ENCODE measurements around the gene DENND5A. TPM values are rescaled to one million over a fixed set of nuclear protein-coding genes. Genes with fewer than 3 reads are reported as not detected.
"Not testable (repeated sequence)": the region's sequence is repeated elsewhere in the genome, so short reads cannot be mapped to it uniquely, and the experiment has no call there.

Gene DENND5A
- total and polyA plus RNA-seq, 2 donors, result 74.7 to 178 TPM

DNA sequence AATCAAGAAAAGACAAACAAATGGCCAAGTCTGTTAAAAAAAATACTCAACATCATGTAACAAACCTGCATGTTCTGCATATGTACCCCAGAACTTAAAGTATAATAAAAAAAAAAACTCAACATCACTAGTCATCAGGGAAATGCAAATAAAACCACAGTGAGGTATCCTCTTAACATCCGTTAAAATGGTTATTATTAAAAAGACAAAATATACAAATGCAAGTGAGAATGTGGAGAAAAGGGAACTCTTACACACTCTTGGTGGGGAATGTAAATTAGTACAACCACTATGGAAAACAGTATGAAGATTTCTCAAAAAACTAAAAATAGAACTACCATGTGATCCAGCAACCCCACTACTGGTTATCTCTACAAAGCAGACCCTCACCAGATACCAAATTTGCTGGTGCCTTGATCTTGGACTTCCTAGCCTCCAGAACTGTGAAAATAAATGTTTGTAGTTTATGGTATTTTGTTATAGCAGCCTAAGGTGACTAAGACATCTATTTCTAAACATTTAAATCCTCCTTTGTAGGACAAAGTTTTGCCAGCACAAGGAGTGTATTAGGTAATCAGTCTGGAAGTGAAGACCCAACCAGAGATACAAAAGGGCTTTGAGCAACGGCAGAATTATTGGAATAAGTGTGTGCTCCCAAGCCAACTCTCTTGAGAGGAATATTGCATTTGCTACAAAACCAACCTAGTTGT, 141.4 kb downstream of the DENND5A start:
- Histone ChIP-seq H3K36me3 (ENCODE audit: insufficient read depth) (no peaks in the 10 kb centered on the region), H3K27ac (ENCODE audit: low read depth) (no peak overlapping the region), H3K4me1 (ENCODE audit: insufficient read depth) (no peaks in the 10 kb centered on the region), H3K4me3 (ENCODE audit: low read depth, low read length) (no peak overlapping the region)
- WGBS, result 81% methylated on average over 2 of the region's 2 CpGs
- no peak for DNase-seq (ENCODE audit: extremely low spot score)

GRCh38 chr11:9121469-9121796, 143.7 kb downstream of the DENND5A start:
- no peak overlapping the region for H3K4me3 ChIP-seq (ENCODE audit: low read depth, low read length)
- H3K27ac ChIP-seq (ENCODE audit: low read depth), result no peak overlapping the region
- WGBS, result 100% methylated on average over 2 of the region's 2 CpGs
- no peaks in the 10 kb centered on the region for H3K36me3 ChIP-seq (ENCODE audit: insufficient read depth)
- no peak for DNase-seq (ENCODE audit: extremely low spot score)
- H3K4me1 ChIP-seq (ENCODE audit: insufficient read depth), result no peaks in the 10 kb centered on the region

DNA sequence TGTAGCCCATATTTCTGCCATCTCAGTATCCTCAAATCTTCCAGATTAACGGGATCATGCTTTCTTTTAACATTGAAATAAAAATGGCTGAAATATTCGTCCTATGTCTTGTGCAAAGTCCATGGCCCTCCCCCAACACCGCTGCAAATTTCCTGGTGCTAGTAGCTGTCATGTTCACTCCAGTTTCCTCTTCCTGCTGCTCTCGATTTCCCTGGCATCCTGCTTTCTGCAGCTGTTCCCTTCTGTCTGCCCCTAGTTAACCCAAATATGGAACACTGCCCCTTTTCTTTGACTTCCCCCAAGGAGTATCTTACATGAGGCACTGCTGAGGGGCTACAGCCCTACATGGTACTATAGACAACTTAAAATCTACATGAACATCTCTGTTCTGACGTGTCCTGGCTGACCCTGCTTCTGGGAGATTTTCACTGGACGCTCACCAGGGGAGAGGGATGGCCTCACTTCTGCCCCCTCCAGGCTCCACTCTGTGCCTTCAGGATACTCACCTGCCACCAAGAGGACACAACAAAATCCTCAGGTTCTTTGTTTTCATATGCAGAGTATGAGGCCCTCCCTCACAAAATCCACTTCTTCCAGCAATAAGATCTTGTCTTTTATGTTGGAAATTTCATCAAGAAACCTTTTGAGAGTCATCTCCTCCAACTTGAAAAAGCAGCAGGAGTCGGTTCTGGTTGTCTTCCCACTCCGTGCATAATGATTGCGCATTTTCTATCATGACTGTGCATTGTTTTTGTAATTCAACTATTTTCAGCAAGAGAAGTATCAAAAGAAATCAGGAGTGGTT, 144.3 kb downstream of the DENND5A start:
- Histone ChIP-seq H3K36me3 (ENCODE audit: insufficient read depth) (no peaks in the 10 kb centered on the region), H3K4me1 (ENCODE audit: insufficient read depth) (no peaks in the 10 kb centered on the region), H3K4me3 (ENCODE audit: low read depth, low read length) (no peak overlapping the region), H3K27ac (ENCODE audit: low read depth) (no peak overlapping the region)
- DNase-seq (ENCODE audit: extremely low spot score), result no peak
- 61% methylated on average over 9 of the region's 9 CpGs for WGBS

GRCh38 chr11:9118277-9118676, 146.9 kb downstream of the DENND5A start:
- no peak for DNase-seq (ENCODE audit: extremely low spot score)
- no peaks in the 10 kb centered on the region for H3K4me1 ChIP-seq (ENCODE audit: insufficient read depth)
- 96% methylated on average over 2 of the region's 2 CpGs for WGBS

DNA sequence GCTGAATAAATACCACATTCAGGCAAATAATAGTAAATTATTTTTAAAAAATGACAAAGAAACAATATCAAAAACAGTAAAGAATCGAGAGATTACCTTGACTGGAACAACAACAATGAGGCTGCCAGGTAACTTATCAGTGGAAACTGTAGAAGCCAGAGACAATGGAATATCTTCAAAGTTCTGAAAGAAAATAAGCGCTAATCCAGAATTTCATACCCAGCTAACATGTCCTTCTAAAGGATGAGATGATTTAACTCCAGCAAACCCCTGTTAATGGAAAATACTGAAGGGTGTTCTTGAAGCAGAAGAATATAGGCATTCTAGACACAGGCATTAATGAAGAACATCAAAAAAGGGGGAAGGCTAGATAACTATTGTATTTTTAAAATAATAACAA, 153.1 kb downstream of the DENND5A start:
- WGBS, result 97% methylated on average over 2 of the region's 2 CpGs
- Histone ChIP-seq H3K4me1 (ENCODE audit: insufficient read depth) (no peaks in the 10 kb centered on the region), H3K27ac (ENCODE audit: low read depth) (no peak overlapping the region), H3K4me3 (ENCODE audit: low read depth, low read length) (no peak overlapping the region), H3K36me3 (ENCODE audit: insufficient read depth) (no peaks in the 10 kb centered on the region)
- no peak for DNase-seq (ENCODE audit: extremely low spot score)

More at GRCh38 chr11:9118277-9118676, 146.9 kb downstream of the DENND5A start:
- Histone ChIP-seq H3K27ac (ENCODE audit: low read depth) (no peak overlapping the region), H3K4me3 (ENCODE audit: low read depth, low read length) (no peak overlapping the region), H3K36me3 (ENCODE audit: insufficient read depth) (no peaks in the 10 kb centered on the region)

DNA sequence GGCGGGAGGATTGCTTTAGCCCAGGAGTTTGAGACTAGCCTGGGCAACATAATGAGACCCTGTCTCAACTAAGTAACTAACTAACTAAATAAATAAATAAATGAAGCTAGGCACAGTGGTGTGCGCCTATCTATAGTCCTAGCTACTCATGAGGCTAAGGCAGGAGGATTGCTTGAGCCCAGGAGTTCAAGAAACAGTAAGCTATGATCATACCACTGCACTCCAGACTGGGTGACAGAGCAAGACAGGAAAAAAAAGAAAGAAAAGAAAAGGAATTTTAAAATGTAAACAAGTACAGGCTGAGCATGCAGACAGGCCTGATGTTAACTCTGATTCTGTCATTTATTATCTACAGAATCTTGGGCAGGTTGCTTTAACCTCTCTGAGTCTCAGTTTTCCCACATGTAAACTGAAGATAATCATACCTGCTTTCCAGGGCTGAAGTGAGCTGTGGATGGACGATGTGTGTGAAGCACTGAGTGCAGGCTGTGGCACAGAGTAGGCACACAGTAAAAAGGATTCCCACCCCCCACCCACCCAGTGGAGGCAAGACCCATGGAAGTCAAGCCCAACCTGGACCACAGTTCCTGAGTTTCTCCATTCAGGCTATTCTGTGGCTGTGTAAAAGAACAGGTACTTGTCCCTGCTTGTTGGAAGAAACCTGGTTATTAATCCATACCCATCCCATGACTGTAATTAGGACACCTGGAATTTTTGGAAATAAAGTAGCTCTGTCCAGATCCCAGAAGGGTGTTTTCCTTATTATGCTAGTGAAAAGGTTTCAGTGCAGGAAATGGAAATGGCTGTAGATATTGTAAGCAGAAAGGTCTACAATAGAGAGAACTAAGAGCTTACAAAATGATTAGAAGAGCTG, 155.1 kb downstream of the DENND5A start:
- no peak for DNase-seq (ENCODE audit: extremely low spot score)
- no peak overlapping the region for H3K27ac ChIP-seq (ENCODE audit: low read depth)
- 81% methylated on average over 3 of the region's 3 CpGs for WGBS
- H3K4me1 ChIP-seq (ENCODE audit: insufficient read depth), result no peaks in the 10 kb centered on the region
- H3K36me3 ChIP-seq (ENCODE audit: insufficient read depth), result no peaks in the 10 kb centered on the region
- H3K4me3 ChIP-seq (ENCODE audit: low read depth, low read length), result no peak overlapping the region

DNA sequence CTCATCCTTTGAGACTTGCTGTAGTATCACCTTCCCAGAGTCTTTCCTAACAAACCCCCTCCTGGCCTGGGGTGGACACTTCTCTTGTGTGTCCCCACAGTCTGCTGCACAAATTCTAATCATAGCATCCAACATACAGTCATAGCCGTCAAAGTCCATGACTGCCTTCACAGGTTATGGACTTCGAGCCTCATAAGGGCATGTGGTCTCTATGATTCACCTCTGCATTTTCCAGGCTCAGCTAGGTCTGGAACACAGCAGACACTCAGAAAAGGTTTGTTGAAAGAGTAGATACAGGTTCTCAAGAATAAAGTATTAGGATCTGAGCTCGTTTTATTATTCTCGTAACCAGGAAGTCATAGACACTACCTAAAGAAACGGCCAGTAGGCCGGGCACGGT, 160.6 kb downstream of the DENND5A start:
- no peak overlapping the region for H3K4me3 ChIP-seq (ENCODE audit: low read depth, low read length)
- H3K4me1 ChIP-seq (ENCODE audit: insufficient read depth), result no peaks in the 10 kb centered on the region
- no peak for DNase-seq (ENCODE audit: extremely low spot score)
- H3K36me3 ChIP-seq (ENCODE audit: insufficient read depth), result no peaks in the 10 kb centered on the region
- WGBS, result 91% methylated on average over 7 of the region's 7 CpGs
- no peak overlapping the region for H3K27ac ChIP-seq (ENCODE audit: low read depth)

GRCh38 chr11:9103542-9104276, 161.4 kb downstream of the DENND5A start:
- DNase-seq (ENCODE audit: extremely low spot score), result no peak
- H3K27ac ChIP-seq (ENCODE audit: low read depth), result no peak overlapping the region
- H3K4me3 ChIP-seq (ENCODE audit: low read depth, low read length), result no peak overlapping the region
- no peaks in the 10 kb centered on the region for H3K4me1 ChIP-seq (ENCODE audit: insufficient read depth)
- 92% methylated on average over 7 of the region's 7 CpGs for WGBS
- no peaks in the 10 kb centered on the region for H3K36me3 ChIP-seq (ENCODE audit: insufficient read depth)

DNA sequence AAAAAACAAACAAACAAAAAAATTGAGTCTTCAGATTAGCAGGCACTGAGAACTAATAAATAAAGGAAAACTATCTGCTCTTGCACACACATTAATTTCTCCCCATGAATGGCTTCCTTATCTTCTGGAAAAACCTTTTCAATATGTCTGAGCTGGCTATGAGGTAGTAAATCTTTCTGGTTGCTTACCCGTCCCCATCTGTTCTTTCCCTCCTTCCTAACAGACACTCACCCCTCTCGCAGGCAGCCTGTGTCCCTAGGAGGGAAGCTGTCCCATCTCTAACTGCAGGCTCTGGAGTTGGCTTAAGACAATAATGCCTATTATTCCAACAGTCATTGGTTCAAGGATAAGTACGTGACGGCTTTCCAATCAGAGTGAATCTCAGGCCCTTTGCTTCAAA, 165.5 kb downstream of the DENND5A start:
- 90% methylated on average over 4 of the region's 4 CpGs for WGBS
- Histone ChIP-seq H3K36me3 (ENCODE audit: insufficient read depth) (no peaks in the 10 kb centered on the region), H3K4me3 (ENCODE audit: low read depth, low read length) (no peak overlapping the region), H3K4me1 (ENCODE audit: insufficient read depth) (no peaks in the 10 kb centered on the region), H3K27ac (ENCODE audit: low read depth) (no peak overlapping the region)
- no peak for DNase-seq (ENCODE audit: extremely low spot score)

- H3K27ac ChIP-seq (ENCODE audit: low read depth); H3K4me1 ChIP-seq (ENCODE audit: insufficient read depth); DNase-seq (ENCODE audit: extremely low spot score); H3K4me3 ChIP-seq (ENCODE audit: low read depth, low read length); H3K36me3 ChIP-seq (ENCODE audit: insufficient read depth): not testable (repeated sequence)
- 93% methylated on average over 2 of the region's 2 CpGs for whole genome bisulfite sequencing
Observed at GRCh38 chr11:9098455-9098854, 166.7 kb downstream of the DENND5A start.

GRCh38 chr11:9097186-9097943, 167.8 kb downstream of the DENND5A start:
- DNase-seq (ENCODE audit: extremely low spot score), result not testable (repeated sequence)
- WGBS, result 90% methylated on average over 23 of the region's 23 CpGs

GRCh38 chr11:9096427-9096826, 168.7 kb downstream of the DENND5A start:
- no peak for DNase-seq (ENCODE audit: extremely low spot score)
- Histone ChIP-seq H3K4me3 (ENCODE audit: low read depth, low read length) (no peak overlapping the region), H3K4me1 (ENCODE audit: insufficient read depth) (no peaks in the 10 kb centered on the region), H3K27ac (ENCODE audit: low read depth) (no peak overlapping the region), H3K36me3 (ENCODE audit: insufficient read depth) (no peaks in the 10 kb centered on the region)
- 93% methylated on average over 5 of the region's 5 CpGs for WGBS

More at GRCh38 chr11:9097186-9097943, 167.8 kb downstream of the DENND5A start:
- not testable (repeated sequence) for H3K4me1 ChIP-seq (ENCODE audit: insufficient read depth); H3K36me3 ChIP-seq (ENCODE audit: insufficient read depth); H3K4me3 ChIP-seq (ENCODE audit: low read depth, low read length); H3K27ac ChIP-seq (ENCODE audit: low read depth)

Data from urinary bladder (tissue), 4 donors.